Camera-type eye (tissue), 1 donor: ENCODE data around the gene PKLR. TPM values are rescaled to one million over a fixed set of nuclear protein-coding genes. Genes with fewer than 3 reads are reported as not detected.

Experiments
- total RNA-seq: library from RNA; depleted of rRNA; stranded (reverse); fragments of >200 nt; gene quantifications from one replicate; pipeline ENCODE4 v1.2.3, GENCODE V29; 2014

The PKLR gene
- 1.0 TPM for total RNA-seq

DNA sequence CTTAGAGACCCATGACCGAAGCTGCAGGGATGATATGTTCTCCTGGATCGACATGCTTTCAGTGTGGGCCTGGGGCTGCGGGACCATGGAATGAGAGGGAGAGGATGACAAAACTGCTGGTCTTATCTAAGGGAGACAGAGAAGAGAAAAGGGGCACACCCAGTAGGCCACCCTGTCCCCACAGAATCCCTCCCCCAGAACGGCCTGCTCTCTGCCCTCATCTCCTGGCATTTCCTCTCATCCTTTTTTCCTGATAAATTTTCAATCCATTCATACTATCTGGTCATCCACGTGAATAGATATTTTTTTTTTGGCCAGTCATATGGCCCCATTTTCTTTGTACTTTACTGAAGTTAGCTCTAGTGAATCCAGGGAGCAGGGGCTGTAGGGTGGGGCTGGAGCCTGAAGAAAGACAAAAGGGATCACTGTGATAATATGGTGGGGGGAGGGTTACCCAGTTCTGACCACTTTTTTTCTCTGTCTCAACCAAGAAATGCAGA, at the start of gene PKLR:
Gene PKLR, minus strand, starts transcription at position 97 of the 500 bp plus-strand sequence. Its CDS starts 43 bp downstream, at position 54.

GRCh38 chr1:155320661-155321617, 19.7 kb upstream of the PKLR start, which contains the start of gene RUSC1:
TSS of gene RUSC1 (plus strand) at chr1:155320894. CDS start at chr1:155321774, 880 bp downstream.

GRCh38 chr1:155308493-155309422, 7.5 kb upstream of the PKLR start, which contains the start of gene FDPS:
TSS of gene FDPS (plus strand) at chr1:155308866. CDS start at chr1:155309790, 924 bp downstream.

GRCh38 chr1:155277070-155277901, 24.0 kb downstream of the PKLR start, which contains the start of gene HCN3:
TSS of gene HCN3 (plus strand) at chr1:155277463. CDS start at chr1:155277591, 128 bp downstream.

GRCh38 chr1:155273343-155274245, 27.6 kb downstream of the PKLR start, which contains the start of gene CLK2:
TSS of gene CLK2 (minus strand) at chr1:155273504. CDS start at chr1:155270977, 2,527 bp downstream.

DNA sequence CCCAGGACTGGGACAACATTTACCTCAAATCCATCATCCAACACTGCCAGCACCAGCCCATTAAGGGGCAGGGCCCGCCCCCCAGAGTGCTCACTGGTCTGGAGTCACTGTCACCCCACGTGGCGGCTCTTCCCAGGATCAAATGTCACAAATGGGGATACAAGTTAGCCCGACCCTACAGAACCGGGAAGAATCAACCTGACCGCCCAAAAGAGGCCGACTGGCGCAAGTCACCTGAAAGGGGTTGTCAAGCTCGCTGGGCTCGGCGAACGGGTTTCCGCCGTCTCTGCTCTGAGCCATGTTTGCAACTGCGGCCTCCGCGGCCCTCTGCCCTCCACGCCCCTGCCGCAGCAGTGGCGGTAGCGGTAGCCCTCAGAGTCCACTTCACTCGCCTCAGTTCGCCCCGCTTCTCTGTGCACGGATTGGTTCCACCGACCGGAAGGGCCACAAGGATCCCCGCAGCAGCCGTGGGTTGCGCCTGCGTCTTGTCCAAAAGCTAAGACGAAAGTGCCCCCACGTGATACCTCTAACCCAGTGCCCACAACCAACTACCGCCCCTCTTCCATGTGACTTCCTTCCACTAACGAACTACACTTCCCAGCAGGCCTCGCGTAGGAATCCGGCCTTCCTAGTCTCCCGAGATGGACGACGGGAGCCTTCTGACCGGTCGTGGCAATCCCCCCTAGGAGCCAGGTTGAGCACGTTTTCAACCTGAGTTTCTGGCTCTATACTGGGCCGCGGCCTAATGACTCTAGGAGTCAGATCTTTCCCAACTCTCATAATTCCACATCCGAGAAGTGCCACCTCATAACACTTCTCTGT, 39.2 kb downstream of the PKLR start, which contains the start of gene SCAMP3:
Gene SCAMP3, minus strand, starts transcription at position 509 of the 822 bp plus-strand sequence. Its CDS starts 209 bp downstream, at position 300.

DNA sequence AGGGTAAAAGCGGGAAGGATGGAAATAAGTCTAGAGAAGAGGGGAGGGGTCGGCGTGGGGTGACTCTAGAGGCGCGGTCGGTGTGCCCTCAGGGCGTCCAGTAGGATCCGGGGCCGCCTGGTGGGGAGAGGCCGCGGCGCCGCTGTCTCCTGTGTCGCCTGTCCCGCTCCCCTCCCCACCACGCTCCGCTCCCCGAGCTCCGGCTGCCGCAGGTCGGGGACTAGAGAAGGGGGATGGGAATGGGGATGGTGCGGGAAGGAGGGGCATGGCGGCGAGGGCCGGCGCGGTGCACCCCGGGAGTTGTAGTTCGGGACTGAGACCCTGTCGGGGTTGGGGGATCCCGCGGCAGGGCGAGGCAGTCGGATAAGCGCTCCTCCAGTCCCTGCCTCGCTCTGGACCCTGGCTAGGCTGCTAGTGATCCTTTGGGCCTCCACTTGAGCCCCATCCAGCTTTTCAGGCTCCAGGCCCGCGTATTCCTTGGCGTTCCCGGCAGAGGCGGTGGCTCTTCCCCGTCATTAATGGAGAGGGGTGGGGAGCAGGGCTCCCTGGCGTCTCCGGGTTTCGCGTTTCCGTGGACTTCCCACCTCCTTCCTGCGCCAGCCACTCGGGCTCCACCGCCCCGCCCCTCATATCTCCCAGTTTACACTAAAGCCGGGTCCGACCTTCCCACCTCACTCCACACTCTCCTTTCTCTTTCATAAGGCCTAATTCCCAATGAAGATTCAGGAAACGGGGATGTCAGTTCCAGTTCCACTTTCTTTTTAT, 45.8 kb downstream of the PKLR start, which contains the start of gene ENTREP3:
Gene ENTREP3, minus strand, starts transcription at position 241 of the 765 bp plus-strand sequence. CDS start 606 bp downstream, outside the sequence.

Other genes starting within 250 kb of the PKLR start
- gene EFNA4, start 237.7 kb downstream of the PKLR start, total RNA-seq, result 2.9 TPM
- gene EFNA3, start 222.6 kb downstream of the PKLR start, total RNA-seq, result 5.8 TPM
- gene EFNA1, start 173.6 kb downstream of the PKLR start, total RNA-seq, result 26.9 TPM
- gene SLC50A1, start 165.6 kb downstream of the PKLR start, total RNA-seq, result 15.6 TPM
- gene DPM3, start 160.9 kb downstream of the PKLR start, total RNA-seq, result 39.4 TPM
- 51.1 TPM for gene KRTCAP2, start 128.1 kb downstream of the PKLR start, total RNA-seq
- gene TRIM46, start 127.6 kb downstream of the PKLR start, total RNA-seq, result 5.7 TPM
- 50.7 TPM for gene THBS3, start 93.5 kb downstream of the PKLR start, total RNA-seq
- gene MTX1, start 92.7 kb downstream of the PKLR start, total RNA-seq, result 18.3 TPM
- 9.5 TPM for gene ENTREP3, start 46.0 kb downstream of the PKLR start, total RNA-seq
- 33.2 TPM for gene SCAMP3, start 39.1 kb downstream of the PKLR start, total RNA-seq
- gene CLK2, start 27.9 kb downstream of the PKLR start, total RNA-seq, result 49.3 TPM
- gene HCN3, start 24.0 kb downstream of the PKLR start, total RNA-seq, result 7.4 TPM
- 92.3 TPM for gene FDPS, start 7.4 kb upstream of the PKLR start, total RNA-seq
- gene RUSC1, start 19.5 kb upstream of the PKLR start, total RNA-seq, result 26.6 TPM